Activated CD4-positive, alpha-beta T cell treated with anti-CD3 and anti-CD28 coated beads, Interleukin-2, amount 50 U/mL, for 24 hours (primary cell): Measurements from ENCODE around the gene FMO4.
"Not testable (repeated sequence)": the region's sequence is repeated elsewhere in the genome, so short reads cannot be mapped to it uniquely, and the experiment has no call there.

Experiments used
- DNase-seq, 2 donors: peaks; one replicate each; pipeline ENCODE4 v3.0.0-alpha.2; 2020; ENCODE audit warnings: low read depth in 1 of 2, low spot score in 1 of 2

The FMO4 gene

GRCh38 chr1:171381866-171382210 is 67.9 kb downstream of the FMO4 start:
- no peak for DNase-seq

- DNase-seq: no peak
Observed at GRCh38 chr1:171384496-171384895, 70.5 kb downstream of the FMO4 start.

GRCh38 chr1:171389171-171389570 is 75.2 kb downstream of the FMO4 start:
- DNase-seq: no peak

GRCh38 chr1:171390740-171391139 is 76.8 kb downstream of the FMO4 start:
- not testable (repeated sequence) for DNase-seq
